ENCODE data around the gene PDLIM4.
A peak's percentile ranks its signal among the peaks of the same experiment; 100 is the strongest.

The PDLIM4 gene

GRCh38 chr5:132235340-132235739 is 22.2 kb upstream of the PDLIM4 start:
- DNase-seq = no peak
- no peak overlapping the region for H2BK15ac ChIP-seq (replicated peaks; ENCODE audit: low read depth)
- no peaks in the 10 kb centered on the region for H3K79me2 ChIP-seq (ENCODE audit: control insufficient read depth, insufficient read depth, low read length)
- H3K9ac ChIP-seq (ENCODE audit: low read length) = no peak overlapping the region
- H3K27ac ChIP-seq (ENCODE audit: low read depth, low read length) = no peak overlapping the region
- H2BK5ac ChIP-seq (ENCODE audit: low read length) = no peak overlapping the region
- no peak overlapping the region for H4K8ac ChIP-seq (ENCODE audit: low read depth, low read length)
- H3K79me1 ChIP-seq (ENCODE audit: low read length) = no peaks in the 10 kb centered on the region
- H2AK5ac ChIP-seq (ENCODE audit: low read length) = no peak overlapping the region
- no peaks in the 10 kb centered on the region for H3K27me3 ChIP-seq (ENCODE audit: insufficient read depth, low read length, poor library complexity)
- H3K4me1 ChIP-seq (ENCODE audit: control insufficient read depth, low read depth, low read length) = no peaks in the 10 kb centered on the region
- H3K4me3 ChIP-seq (ENCODE audit: low read length) = no peak overlapping the region
- H4K5ac ChIP-seq (ENCODE audit: low read length) = no peak overlapping the region
- H3K23ac ChIP-seq (ENCODE audit: low read length) = no peak overlapping the region
- no peaks in the 10 kb centered on the region for H3K36me3 ChIP-seq (ENCODE audit: control insufficient read depth, insufficient read depth, low read length)
- no peak overlapping the region for H2BK120ac ChIP-seq (ENCODE audit: low read depth, low read length)
- no peak overlapping the region for H3K4ac ChIP-seq (ENCODE audit: low read depth, low read length)
- WGBS (ENCODE audit: extremely low coverage, insufficient coverage, low lambda C conversion rate) = no CpG with 5 or more reads among the region's 3 CpGs
- H3K18ac ChIP-seq (ENCODE audit: low read length) = no peak overlapping the region
- no peak overlapping the region for H3K56ac ChIP-seq (ENCODE audit: low read length)
- no peak overlapping the region for H3K4me2 ChIP-seq (ENCODE audit: low read length)

- DNase-seq = peak; percentile 49
These were observed 20.4 kb upstream of the PDLIM4 start for GRCh38 chr5:132237141-132237540.

GRCh38 chr5:132237670-132238069 is 19.8 kb upstream of the PDLIM4 start:
- Histone ChIP-seq H2BK5ac (ENCODE audit: low read length) (no peak overlapping the region), H3K36me3 (ENCODE audit: control insufficient read depth, insufficient read depth, low read length) (no peaks in the 10 kb centered on the region), H3K79me1 (ENCODE audit: low read length) (no peaks in the 10 kb centered on the region), H3K4me3 (ENCODE audit: low read length) (no peak overlapping the region), H4K5ac (ENCODE audit: low read length) (no peak overlapping the region), H3K18ac (ENCODE audit: low read length) (no peak overlapping the region), H3K27ac (ENCODE audit: low read depth, low read length) (no peak overlapping the region), H3K4me1 (ENCODE audit: control insufficient read depth, low read depth, low read length) (no peaks in the 10 kb centered on the region), H3K4me2 (ENCODE audit: low read length) (no peak overlapping the region), H2AK5ac (ENCODE audit: low read length) (no peak overlapping the region), H3K9ac (ENCODE audit: low read length) (no peak overlapping the region), H4K8ac (ENCODE audit: low read depth, low read length) (no peak overlapping the region), H3K79me2 (ENCODE audit: control insufficient read depth, insufficient read depth, low read length) (no peaks in the 10 kb centered on the region), H3K23ac (ENCODE audit: low read length) (no peak overlapping the region), H2BK120ac (ENCODE audit: low read depth, low read length) (no peak overlapping the region), H3K56ac (ENCODE audit: low read length) (no peak overlapping the region), H2BK15ac (replicated peaks; ENCODE audit: low read depth) (no peak overlapping the region), H3K4ac (ENCODE audit: low read depth, low read length) (no peak overlapping the region), H3K27me3 (ENCODE audit: insufficient read depth, low read length, poor library complexity) (no peaks in the 10 kb centered on the region)
- DNase-seq = no peak
- whole genome bisulfite sequencing (ENCODE audit: extremely low coverage, insufficient coverage, low lambda C conversion rate) = no CpG with 5 or more reads among the region's 4 CpGs

More at GRCh38 chr5:132237141-132237540, 20.4 kb upstream of the PDLIM4 start:
- Histone ChIP-seq H3K4me1 (ENCODE audit: control insufficient read depth, low read depth, low read length) (no peaks in the 10 kb centered on the region), H2BK120ac (ENCODE audit: low read depth, low read length) (no peak overlapping the region), H3K4me2 (ENCODE audit: low read length) (no peak overlapping the region), H3K23ac (ENCODE audit: low read length) (no peak overlapping the region), H3K27ac (ENCODE audit: low read depth, low read length) (no peak overlapping the region), H2BK5ac (ENCODE audit: low read length) (no peak overlapping the region), H2BK15ac (replicated peaks; ENCODE audit: low read depth) (no peak overlapping the region), H3K18ac (ENCODE audit: low read length) (no peak overlapping the region), H3K79me2 (ENCODE audit: control insufficient read depth, insufficient read depth, low read length) (no peaks in the 10 kb centered on the region), H4K8ac (ENCODE audit: low read depth, low read length) (no peak overlapping the region), H3K56ac (ENCODE audit: low read length) (no peak overlapping the region), H2AK5ac (ENCODE audit: low read length) (no peak overlapping the region), H3K36me3 (ENCODE audit: control insufficient read depth, insufficient read depth, low read length) (no peaks in the 10 kb centered on the region), H3K4ac (ENCODE audit: low read depth, low read length) (no peak overlapping the region), H3K9ac (ENCODE audit: low read length) (no peak overlapping the region), H3K27me3 (ENCODE audit: insufficient read depth, low read length, poor library complexity) (no peaks in the 10 kb centered on the region), H3K4me3 (ENCODE audit: low read length) (no peak overlapping the region), H4K5ac (ENCODE audit: low read length) (no peak overlapping the region), H3K79me1 (ENCODE audit: low read length) (no peaks in the 10 kb centered on the region)
- WGBS (ENCODE audit: extremely low coverage, insufficient coverage, low lambda C conversion rate) = no CpG with 5 or more reads among the region's 1 CpG

DNA sequence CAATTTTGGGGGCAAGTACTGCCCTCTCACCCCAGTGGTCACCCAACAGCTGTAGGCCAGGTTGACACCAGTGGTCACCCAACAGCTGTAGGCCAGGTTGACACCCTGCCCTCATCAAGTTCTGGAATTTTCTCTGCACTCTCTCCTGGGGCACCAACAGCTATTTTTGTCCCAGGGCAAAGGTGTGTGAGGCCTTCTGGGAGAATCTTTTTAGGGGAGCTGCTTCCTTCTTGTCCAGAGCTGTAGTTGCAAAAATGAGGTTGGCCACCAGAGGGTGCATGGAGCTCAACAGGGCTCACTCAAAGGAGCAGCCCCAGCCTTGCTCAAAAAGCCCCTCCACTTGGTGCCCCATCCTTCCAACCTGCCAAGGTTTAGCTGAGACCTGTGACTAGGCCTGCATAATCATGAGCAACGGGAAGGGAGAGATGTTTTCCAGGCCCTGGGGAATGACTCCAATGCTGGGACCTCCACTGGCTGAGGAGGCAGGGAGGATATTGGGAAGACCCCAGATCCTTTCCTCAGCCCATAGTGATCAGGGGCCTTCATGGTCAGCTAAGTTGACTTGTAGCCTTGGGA is 19.2 kb upstream of the PDLIM4 start:
- Histone ChIP-seq H3K79me1 (ENCODE audit: low read length) (no peaks in the 10 kb centered on the region), H2BK15ac (replicated peaks; ENCODE audit: low read depth) (no peak overlapping the region), H3K36me3 (ENCODE audit: control insufficient read depth, insufficient read depth, low read length) (no peaks in the 10 kb centered on the region), H3K18ac (ENCODE audit: low read length) (no peak overlapping the region), H2BK120ac (ENCODE audit: low read depth, low read length) (no peak overlapping the region), H3K27ac (ENCODE audit: low read depth, low read length) (no peak overlapping the region), H3K23ac (ENCODE audit: low read length) (no peak overlapping the region), H3K4me1 (ENCODE audit: control insufficient read depth, low read depth, low read length) (no peaks in the 10 kb centered on the region), H2BK5ac (ENCODE audit: low read length) (no peak overlapping the region), H3K4ac (ENCODE audit: low read depth, low read length) (no peak overlapping the region), H3K4me3 (ENCODE audit: low read length) (no peak overlapping the region), H3K56ac (ENCODE audit: low read length) (no peak overlapping the region), H2AK5ac (ENCODE audit: low read length) (no peak overlapping the region), H4K8ac (ENCODE audit: low read depth, low read length) (no peak overlapping the region), H3K4me2 (ENCODE audit: low read length) (no peak overlapping the region), H4K5ac (ENCODE audit: low read length) (no peak overlapping the region), H3K9ac (ENCODE audit: low read length) (no peak overlapping the region), H3K27me3 (ENCODE audit: insufficient read depth, low read length, poor library complexity) (no peaks in the 10 kb centered on the region), H3K79me2 (ENCODE audit: control insufficient read depth, insufficient read depth, low read length) (no peaks in the 10 kb centered on the region)
- WGBS (ENCODE audit: extremely low coverage, insufficient coverage, low lambda C conversion rate) = no CpG with 5 or more reads among the region's 1 CpG
- peak; percentile 78 for DNase-seq

DNA sequence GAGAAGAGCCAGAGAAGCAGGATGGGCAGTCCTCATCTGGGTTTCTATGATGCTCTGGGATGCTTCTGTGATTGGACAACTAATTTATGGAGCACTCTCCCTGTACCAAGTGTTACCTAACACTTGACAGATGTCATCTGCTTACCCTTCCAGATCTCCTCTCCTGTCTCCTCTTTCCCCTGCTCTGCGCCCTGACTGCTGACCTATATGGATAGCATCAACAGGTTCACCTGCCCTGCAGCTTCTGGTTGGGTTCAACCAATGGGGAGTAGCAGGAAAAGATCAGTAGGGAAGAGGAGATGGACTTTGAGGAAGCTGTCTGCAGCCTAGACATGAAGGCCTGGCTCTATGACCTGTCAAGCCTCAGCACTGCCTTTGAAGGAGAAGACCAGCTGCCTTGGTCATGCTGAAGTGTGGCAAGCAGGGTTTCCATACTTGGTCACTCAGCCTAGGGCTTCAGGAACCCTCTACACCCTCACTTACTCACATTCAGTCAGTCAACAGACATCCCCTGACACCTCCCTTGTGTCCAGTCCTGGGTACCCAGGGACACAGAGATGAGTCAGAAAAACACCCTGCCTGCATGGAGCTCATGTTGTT is 18.5 kb upstream of the PDLIM4 start:
- no peak overlapping the region for H3K9ac ChIP-seq (ENCODE audit: low read length)
- H4K5ac ChIP-seq (ENCODE audit: low read length) = no peak overlapping the region
- H3K79me2 ChIP-seq (ENCODE audit: control insufficient read depth, insufficient read depth, low read length) = no peaks in the 10 kb centered on the region
- no peak overlapping the region for H2BK5ac ChIP-seq (ENCODE audit: low read length)
- H3K23ac ChIP-seq (ENCODE audit: low read length) = no peak overlapping the region
- H3K36me3 ChIP-seq (ENCODE audit: control insufficient read depth, insufficient read depth, low read length) = no peaks in the 10 kb centered on the region
- H2BK120ac ChIP-seq (ENCODE audit: low read depth, low read length) = no peak overlapping the region
- H3K4me2 ChIP-seq (ENCODE audit: low read length) = no peak overlapping the region
- H3K79me1 ChIP-seq (ENCODE audit: low read length) = no peaks in the 10 kb centered on the region
- no peak overlapping the region for H2BK15ac ChIP-seq (replicated peaks; ENCODE audit: low read depth)
- H4K8ac ChIP-seq (ENCODE audit: low read depth, low read length) = no peak overlapping the region
- DNase-seq = no peak
- H2AK5ac ChIP-seq (ENCODE audit: low read length) = no peak overlapping the region
- H3K4ac ChIP-seq (ENCODE audit: low read depth, low read length) = no peak overlapping the region
- H3K27me3 ChIP-seq (ENCODE audit: insufficient read depth, low read length, poor library complexity) = no peaks in the 10 kb centered on the region
- no peaks in the 10 kb centered on the region for H3K4me1 ChIP-seq (ENCODE audit: control insufficient read depth, low read depth, low read length)
- H3K4me3 ChIP-seq (ENCODE audit: low read length) = no peak overlapping the region
- no peak overlapping the region for H3K27ac ChIP-seq (ENCODE audit: low read depth, low read length)
- no peak overlapping the region for H3K18ac ChIP-seq (ENCODE audit: low read length)
- WGBS (ENCODE audit: extremely low coverage, insufficient coverage, low lambda C conversion rate) = no CpG with 5 or more reads among the region's 1 CpG
- no peak overlapping the region for H3K56ac ChIP-seq (ENCODE audit: low read length)

GRCh38 chr5:132239776-132240175 is 17.7 kb upstream of the PDLIM4 start:
- no peak overlapping the region for H2AK5ac ChIP-seq (ENCODE audit: low read length)
- no peak overlapping the region for H3K9ac ChIP-seq (ENCODE audit: low read length)
- no peak overlapping the region for H2BK120ac ChIP-seq (ENCODE audit: low read depth, low read length)
- H2BK5ac ChIP-seq (ENCODE audit: low read length) = no peak overlapping the region
- H3K4ac ChIP-seq (ENCODE audit: low read depth, low read length) = no peak overlapping the region
- H2BK15ac ChIP-seq (replicated peaks; ENCODE audit: low read depth) = no peak overlapping the region
- no peaks in the 10 kb centered on the region for H3K4me1 ChIP-seq (ENCODE audit: control insufficient read depth, low read depth, low read length)
- H4K5ac ChIP-seq (ENCODE audit: low read length) = no peak overlapping the region
- no peak overlapping the region for H3K4me2 ChIP-seq (ENCODE audit: low read length)
- H3K27me3 ChIP-seq (ENCODE audit: insufficient read depth, low read length, poor library complexity) = no peaks in the 10 kb centered on the region
- H3K23ac ChIP-seq (ENCODE audit: low read length) = no peak overlapping the region
- no peak overlapping the region for H3K27ac ChIP-seq (ENCODE audit: low read depth, low read length)
- H3K79me1 ChIP-seq (ENCODE audit: low read length) = no peaks in the 10 kb centered on the region
- no peaks in the 10 kb centered on the region for H3K79me2 ChIP-seq (ENCODE audit: control insufficient read depth, insufficient read depth, low read length)
- H3K18ac ChIP-seq (ENCODE audit: low read length) = no peak overlapping the region
- no peak for DNase-seq
- H3K36me3 ChIP-seq (ENCODE audit: control insufficient read depth, insufficient read depth, low read length) = no peaks in the 10 kb centered on the region
- no peak overlapping the region for H3K4me3 ChIP-seq (ENCODE audit: low read length)
- H4K8ac ChIP-seq (ENCODE audit: low read depth, low read length) = no peak overlapping the region
- no peak overlapping the region for H3K56ac ChIP-seq (ENCODE audit: low read length)
